Embryonic facial prominence (tissue), 1 donor: ENCODE measurements around the gene HOXC6.

ENCODE experiments used
- DNase-seq: peaks from one replicate; pipeline ENCODE4 v3.0.0-alpha.2; 2016; ENCODE audit errors: extremely low spot score

Gene HOXC6

GRCh38 chr12:54028314-54029201 lies at the start of gene HOXC6:
HOXC6 (plus strand) TSS chr12:54028440; CDS start chr12:54028522, 82 bp downstream.
- no peak for DNase-seq

- no peak for DNase-seq
Observed at GRCh38 chr12:53978477-53979356, 49.5 kb upstream of the HOXC6 start.

- no peak for DNase-seq
Observed at GRCh38 chr12:53980104-53980801, 48.0 kb upstream of the HOXC6 start.

GRCh38 chr12:53980802-53981496 lies 47.3 kb upstream of the HOXC6 start:
- no peak for DNase-seq

- DNase-seq = no peak
Observed at GRCh38 chr12:53981634-53982565, 46.3 kb upstream of the HOXC6 start.

- no peak for DNase-seq
Observed at GRCh38 chr12:53982648-53983567, 45.3 kb upstream of the HOXC6 start.

- DNase-seq = no peak
Observed at GRCh38 chr12:53983568-53983949, 44.7 kb upstream of the HOXC6 start.

- no peak for DNase-seq
Observed at GRCh38 chr12:53983950-53984572, 44.2 kb upstream of the HOXC6 start.

GRCh38 chr12:53984901-53985691 lies 43.1 kb upstream of the HOXC6 start, which contains the start of gene HOXC10:
HOXC10 (plus strand) TSS chr12:53985146; CDS start chr12:53985260, 114 bp downstream.
- DNase-seq = peak; percentile 64

- no peak for DNase-seq
Observed at GRCh38 chr12:53985692-53985993, 42.6 kb upstream of the HOXC6 start.

- no peak for DNase-seq
Observed at GRCh38 chr12:53985994-53986685, 42.1 kb upstream of the HOXC6 start.

GRCh38 chr12:53986686-53987483 lies 41.4 kb upstream of the HOXC6 start:
- no peak for DNase-seq

GRCh38 chr12:53987787-53988230 lies 40.4 kb upstream of the HOXC6 start:
- no peak for DNase-seq

GRCh38 chr12:53988541-53989226 lies 39.6 kb upstream of the HOXC6 start:
- DNase-seq = no peak

- no peak for DNase-seq
Observed at GRCh38 chr12:53989227-53990113, 38.8 kb upstream of the HOXC6 start.
